Measurements from ENCODE around the gene FLT3.
"Not testable (repeated sequence)": the region's sequence is repeated elsewhere in the genome, so short reads cannot be mapped to it uniquely, and the experiment has no call there.

FLT3 gene

DNA sequence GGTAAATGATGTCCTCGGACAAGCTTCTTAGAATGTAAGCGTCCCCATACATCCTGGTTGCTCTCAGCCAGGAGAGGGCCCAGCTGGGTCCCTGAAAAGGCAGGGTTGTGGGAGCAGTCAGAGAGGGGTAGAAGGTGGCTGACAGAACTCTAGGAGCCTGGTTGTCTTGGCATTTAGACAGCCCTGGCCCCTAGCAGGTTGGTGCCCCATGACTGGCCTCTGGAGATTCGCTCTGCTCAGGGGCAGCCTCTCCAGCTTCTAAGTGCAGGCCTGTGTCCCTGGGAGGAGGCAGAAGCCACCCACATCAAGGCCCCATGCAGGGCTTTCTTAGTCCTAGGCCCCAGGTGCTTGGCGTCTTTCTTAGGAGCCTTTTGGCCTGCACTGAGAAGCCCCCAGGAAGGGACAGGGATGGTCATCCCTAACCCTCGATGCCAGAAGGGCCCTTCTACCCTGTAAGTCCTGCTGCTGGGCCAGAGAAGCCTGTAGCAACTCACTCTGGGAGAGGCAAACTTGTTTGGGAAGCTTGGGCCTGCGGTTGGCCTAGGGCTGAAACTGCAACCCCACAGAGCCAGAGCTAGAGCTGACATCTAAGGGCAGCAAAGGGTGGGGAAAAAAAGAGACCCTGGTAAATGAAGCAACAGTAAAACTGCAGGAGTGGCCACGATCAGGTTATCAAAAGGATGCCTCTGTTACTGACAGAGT, 128.4 kb downstream of the FLT3 start:
- DNase-seq (ENCODE audit: low read depth) = no peak

DNA sequence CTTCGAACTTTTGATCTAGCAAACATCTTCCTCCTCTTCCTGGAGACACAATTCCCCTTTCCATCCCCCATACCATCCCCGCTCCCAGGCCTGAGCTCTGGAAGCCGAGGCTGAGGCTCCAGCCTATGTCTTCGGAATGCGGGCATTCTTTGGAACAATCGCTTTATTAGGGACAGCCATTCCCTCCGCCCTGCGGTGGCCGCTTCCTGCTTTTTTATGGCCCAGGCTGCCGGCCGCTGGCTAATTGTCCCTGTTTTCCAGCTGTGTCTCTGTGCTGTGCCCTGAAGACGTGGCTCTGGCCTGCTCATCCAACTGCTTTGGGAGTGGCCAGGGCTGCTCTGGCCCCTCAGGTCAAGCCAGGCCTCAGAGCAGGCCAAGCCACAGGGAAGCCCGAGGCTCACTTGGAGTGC, 129.1 kb downstream of the FLT3 start:
- no peak for DNase-seq (ENCODE audit: low read depth)

GRCh38 chr13:27970382-27971235, 129.8 kb downstream of the FLT3 start:
- DNase-seq (ENCODE audit: low read depth) = no peak

DNA sequence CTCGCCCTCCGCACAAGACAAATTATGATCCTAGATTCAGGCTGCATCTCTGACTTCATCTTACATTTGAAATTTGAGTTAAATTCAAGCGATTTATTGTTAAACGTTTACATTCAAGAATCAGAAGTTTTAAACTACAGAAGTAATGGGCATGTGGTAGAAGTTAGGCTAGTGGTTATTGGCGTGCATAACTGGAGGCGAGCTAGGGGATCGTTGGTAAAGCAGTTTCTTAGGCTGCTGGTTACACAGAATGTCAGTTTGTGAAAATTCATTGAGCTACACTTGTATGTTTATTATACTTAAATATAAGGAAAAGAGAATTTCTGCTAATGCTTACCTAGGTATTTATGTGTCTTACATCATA, 130.5 kb downstream of the FLT3 start:
- no peak for DNase-seq (ENCODE audit: low read depth)

DNA sequence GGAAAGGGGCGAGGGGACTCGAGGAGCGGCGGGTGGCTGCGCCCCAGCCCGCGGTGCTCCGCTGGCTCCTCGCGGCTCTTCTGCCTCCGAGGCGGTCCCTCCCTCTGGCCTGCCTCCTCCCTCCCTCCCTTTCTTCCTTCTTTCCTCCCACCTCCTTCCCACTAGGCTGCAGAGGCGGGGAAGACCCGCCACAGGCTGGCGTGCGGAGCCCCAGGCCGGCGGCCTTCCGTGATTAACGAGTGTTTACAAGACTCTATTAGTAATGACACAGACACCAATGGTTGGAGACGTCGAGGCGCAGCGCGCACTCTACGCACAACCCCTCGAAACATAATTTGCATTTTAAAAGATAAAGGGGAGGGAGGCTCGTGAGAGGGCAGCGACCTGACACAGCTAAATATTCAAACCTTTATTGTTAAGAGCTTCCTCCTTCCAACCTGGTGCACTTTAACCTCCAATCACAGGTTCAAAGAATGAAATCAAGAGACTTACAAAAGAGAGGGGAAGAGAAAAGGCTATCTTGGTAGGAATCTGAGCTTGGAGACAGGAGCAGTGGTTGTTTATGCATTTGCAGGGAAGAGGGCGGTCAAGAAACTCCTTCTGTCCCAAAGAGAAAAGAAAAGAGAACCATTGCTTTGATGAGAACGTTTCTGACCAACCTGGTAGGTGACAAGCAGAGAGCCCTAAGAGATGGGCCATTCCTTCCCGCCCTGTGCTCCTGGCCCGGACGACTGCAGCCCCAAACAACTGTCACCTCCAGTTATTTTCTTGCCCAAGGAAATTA, 131.1 kb downstream of the FLT3 start, which contains the start of gene CDX2:
TSS of gene CDX2 (minus strand) at position 234 of the 784 bp plus-strand sequence. CDS start 309 bp downstream, outside the sequence.
- no peak for DNase-seq (ENCODE audit: low read depth)

DNA sequence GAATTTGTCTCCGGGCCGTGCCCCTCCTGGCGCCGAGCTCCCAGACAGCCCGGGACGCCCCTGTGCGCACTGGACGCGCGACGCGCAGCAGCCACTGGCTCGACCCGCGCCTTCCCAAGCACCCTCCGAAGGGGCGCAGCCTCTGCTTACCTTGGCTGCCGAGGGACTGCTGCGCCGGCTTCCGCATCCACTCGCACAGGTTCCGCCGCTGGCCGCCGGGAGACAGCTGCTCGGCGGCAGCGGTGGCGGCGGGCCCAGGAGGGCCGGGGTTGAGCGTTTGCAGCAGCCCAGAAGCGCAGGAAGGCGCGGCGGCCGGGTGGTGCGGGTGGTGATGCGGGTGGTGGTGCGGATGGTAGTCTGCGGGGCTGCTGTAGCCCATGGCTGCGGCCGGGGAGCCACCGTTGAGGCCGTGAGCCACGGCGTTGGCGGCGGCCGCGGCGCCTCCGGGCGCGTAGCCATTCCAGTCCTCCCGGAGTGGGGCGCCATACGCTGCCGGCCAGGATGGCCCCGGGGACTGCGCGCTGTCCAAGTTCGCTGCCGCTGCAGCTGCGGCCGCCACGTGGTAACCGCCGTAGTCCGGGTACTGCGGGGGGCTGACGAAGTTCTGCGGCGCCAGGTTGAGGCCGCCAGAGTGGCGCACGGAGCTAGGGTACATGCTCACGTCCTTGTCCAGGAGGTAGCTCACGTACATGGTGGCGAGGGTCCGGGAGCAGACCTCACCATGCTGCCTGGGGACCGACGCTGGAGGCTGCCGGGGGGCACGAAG, 131.9 kb downstream of the FLT3 start:
- no peak for DNase-seq (ENCODE audit: low read depth)

DNA sequence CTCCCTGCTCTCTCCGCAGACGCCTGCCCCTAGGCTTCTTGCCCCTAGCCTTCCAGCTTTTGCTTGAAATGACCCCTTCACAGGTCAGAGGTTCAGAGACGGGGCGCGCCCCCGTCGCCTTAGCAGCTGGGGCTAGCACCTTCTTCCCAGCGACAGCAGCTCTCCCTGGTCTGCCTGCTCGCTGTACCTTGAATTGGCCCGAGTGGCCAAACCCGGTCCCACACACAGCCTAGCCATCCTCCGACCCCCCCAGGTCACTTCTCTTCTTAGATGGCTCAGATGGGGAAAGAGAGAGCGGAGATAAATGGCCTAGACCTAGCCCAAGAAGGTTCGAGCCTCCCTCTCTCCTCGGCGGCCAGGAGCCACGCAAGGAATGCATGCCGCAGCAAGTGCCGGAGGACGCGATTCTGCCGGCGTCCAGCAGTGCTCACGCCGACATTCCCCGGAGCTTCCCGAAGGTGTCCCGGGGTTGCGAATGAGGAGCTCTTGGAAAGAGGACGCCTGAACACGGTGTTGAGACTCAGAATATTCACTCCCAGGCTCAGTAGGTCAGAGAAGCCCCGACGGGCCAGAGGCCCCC, 132.6 kb downstream of the FLT3 start:
- no peak for DNase-seq (ENCODE audit: low read depth)

DNA sequence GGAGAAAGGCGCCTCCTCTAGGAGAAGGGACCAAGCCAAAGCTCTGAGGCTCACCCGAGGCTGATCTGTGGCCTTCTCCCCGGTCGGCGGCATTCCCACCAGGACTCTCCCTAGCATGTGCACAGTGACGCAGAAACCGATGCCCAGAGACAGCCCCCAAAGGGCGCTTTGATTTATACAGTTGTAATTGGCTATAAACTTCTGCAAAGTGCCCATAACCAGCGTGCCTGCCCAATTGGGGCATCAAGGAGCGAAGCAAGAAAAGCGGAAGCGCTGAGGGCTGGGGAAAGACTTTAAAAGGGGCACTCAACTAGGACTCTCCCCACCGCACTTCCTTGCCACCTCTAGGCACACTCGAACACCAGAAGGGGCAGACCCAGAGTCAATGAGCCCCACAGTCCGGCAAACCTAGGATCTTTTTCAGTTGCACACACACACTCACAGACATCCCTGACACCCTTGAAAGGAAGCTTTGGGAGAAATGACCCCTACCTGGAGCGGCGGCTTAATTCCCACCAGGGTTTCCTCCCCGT, 133.1 kb downstream of the FLT3 start:
- DNase-seq (ENCODE audit: low read depth) = no peak

GRCh38 chr13:27966641-27967202, 133.7 kb downstream of the FLT3 start:
- no peak for DNase-seq (ENCODE audit: low read depth)

DNA sequence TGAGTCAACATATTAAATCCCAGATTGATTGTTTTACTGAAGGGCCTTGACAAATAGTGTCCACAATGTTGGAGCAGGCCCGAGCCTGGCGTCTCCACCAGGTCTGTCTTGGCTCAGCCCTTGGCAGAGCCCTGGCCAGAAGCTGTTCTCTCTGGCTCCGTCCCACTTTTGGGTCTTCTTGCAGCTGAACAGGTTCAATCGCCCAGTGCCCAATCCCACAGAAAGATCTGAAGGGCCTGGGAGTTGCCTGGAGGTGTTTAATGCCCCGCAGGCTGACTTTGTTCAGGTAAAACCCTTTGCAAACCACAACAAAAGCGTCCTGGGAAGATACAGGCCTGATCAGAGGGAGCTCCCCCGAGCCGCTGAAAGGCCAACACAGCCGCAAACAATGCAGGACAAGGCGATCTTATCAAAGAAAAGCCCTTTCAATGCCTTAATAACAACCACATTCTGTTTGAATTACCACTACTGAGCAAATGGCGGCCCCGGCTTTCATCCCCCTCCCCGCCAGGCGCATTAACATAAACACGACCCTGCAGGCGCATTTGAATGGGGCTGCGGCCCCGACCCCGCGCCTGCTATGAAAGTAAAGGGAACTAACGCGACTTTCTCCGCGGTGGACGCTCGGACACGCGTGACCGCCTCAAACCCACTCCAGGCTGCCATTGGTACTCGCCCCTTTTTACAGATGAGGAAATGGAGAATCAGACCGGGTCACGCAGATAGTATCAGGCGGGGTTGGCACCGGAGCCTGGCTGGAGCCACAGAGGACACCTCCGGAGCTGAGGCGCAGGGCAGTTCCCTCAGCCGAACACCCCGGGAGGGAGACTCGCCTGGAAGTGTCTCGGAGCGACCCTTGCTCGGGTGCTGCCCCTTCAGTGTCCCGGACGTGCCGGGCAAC, 134.4 kb downstream of the FLT3 start:
- DNase-seq (ENCODE audit: low read depth) = no peak

DNA sequence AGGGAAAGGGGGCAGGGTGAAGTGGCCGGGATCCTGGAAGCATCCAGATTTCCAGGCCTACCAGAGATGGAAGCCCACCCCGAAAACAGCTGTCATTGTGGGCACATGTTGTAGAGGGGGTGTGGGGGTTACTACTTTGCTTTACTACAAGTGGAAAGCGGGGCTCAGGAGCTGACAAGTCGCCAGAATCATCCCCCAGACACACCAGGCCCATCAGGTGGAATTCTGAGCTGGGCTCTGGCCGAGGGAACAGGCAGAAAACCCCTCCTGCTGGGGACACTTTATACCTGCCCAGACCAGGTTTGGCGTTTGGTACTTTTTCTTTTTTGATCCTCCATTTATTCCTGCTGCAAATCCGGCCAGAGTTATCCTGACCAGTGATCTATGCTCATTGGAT, 135.0 kb downstream of the FLT3 start:
- DNase-seq (ENCODE audit: low read depth) = no peak

DNA sequence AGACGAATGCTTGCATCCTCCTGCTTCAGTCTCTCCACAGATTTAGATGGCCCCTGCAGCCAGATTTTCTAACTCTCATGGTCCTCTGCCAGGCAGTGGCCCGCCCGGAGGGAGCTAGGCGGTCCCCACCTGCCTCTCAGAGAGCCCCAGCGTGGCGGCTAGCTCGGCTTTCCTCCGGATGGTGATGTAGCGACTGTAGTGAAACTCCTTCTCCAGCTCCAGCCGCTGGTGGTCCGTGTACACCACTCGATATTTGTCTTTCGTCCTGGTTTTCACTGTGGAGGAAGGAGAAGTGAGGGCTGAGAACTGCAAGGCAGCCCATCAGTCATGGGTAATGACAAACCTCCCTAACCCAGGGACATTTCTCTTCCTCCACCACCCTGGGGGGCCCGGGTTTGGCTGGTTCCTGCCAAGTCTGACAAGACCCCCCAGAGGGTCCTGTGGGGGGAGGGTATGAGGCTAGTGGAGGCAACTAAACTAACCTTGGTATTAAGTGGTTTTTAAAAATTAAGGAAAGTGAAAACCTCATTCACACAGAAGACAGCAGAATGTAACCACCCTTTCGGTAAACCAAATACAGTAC, 135.5 kb downstream of the FLT3 start:
- DNase-seq (ENCODE audit: low read depth) = no peak

GRCh38 chr13:27964206-27964605, 136.2 kb downstream of the FLT3 start:
- DNase-seq (ENCODE audit: low read depth) = not testable (repeated sequence)

- no peak for DNase-seq (ENCODE audit: low read depth)
These were observed 136.9 kb downstream of the FLT3 start for GRCh38 chr13:27963491-27963890.

DNA sequence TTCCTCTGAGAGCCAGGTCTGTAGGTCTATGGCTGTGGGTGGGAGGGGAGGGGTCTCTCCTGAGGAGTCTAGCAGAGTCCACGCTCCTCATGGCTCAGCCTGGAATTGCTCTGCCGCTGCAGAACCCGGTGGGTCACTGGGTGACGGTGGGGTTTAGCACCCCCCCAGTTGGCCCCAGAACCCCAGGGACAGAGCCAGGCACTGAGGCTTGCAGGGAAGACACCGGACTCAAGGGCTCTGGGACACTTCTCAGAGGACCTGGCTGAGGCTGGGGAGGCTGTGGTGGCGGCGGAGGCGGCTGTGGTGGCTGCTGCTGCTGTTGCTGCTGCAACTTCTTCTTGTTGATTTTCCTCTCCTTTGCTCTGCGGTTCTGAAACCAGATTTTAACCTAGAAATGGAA, 137.4 kb downstream of the FLT3 start:
- no peak for DNase-seq (ENCODE audit: low read depth)

DNA sequence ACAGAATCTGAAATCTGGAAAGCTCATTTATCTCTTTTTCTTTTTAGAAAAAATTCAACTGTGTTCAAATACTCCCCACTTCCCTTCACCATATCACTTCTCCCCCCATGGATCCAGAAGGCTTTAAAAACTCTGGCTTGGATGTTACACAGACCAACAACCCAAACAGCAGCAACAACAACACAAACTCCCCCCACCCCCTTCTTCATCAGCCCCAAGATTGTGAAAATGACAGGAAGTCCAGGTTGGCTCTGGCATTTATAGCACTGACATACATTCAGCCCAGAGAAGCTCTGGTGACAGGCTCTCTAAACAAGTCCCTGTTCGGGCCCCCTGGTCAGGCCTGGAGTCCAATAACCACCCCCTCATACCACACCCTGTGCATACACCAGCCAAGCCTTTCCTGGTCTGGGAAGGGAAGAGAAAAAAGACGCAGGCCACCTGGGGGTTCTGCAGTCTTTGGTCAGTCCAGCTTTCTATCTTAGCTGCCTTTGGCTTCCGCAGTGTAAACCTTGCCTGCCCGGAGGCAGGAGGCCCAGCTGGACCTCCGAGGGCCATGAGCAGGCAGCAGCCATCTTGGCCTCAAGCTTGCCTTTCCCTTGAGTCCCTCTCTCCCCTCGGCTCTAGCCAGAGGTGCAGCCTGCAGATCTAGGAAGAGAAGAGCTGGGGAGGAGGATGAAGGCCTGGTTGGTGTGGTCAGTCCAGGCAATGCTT, 138.1 kb downstream of the FLT3 start:
- DNase-seq (ENCODE audit: low read depth) = no peak

DNA sequence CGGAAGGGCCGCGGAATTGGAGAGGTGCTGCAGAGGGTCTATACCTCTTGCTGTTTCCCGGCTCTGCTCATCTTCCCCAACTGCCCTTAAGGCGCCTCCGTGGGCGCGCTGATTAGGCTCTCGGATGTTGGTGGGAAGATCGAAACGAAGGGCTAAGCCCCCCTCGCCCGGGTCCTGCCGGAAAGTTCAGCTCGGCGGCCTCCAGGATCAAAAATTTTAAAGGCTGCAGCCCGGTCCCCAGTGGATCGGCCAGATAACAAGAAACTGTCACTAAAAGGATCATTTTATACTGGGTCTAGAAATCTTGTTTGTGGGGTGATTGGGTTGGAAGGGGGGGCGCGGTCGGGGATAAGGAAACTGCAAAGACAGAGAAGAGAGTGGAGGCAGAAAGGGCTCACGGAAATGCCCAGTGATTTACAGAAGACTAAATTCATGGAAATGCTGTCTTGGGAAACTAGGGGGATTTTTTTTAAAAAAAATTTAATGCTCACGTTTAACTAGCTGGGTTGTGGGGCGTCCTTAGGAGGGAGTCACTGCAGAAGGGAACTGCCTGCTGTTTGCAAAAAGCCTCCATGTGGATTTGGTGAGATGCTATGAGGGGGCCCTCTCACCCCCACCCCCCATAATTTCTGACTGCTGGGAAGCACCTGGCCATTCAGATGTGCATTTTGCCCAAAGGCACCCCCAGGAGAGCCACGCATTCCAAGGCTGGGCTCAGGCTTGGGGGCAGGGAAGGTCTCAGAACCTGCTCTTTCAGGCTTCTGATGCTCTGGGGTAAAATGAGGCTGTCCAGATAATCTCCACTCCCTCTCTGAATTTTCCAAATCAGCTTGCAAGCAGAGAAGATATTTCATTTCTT, 138.9 kb downstream of the FLT3 start:
- no peak for DNase-seq (ENCODE audit: low read depth)
